Measurements from ENCODE around the gene IL34. TPM values are rescaled to one million over a fixed set of nuclear protein-coding genes. Genes with fewer than 3 reads are reported as not detected.

Gene IL34
- total and polyA plus RNA-seq, 2 of the 8 experiments (the other 6 are each of a cell fraction or from before 2014, with no cell fraction given), result 4.6 to 5.6 TPM

- TF ChIP-seq CHD7 (IDR thresholded peaks at IDR 0.05; ENCODE audit: insufficient replicate concordance, low read length), result no peak
Observed at GRCh38 chr16:70644763-70645597, 1.4 kb upstream of the IL34 start (continued).

Measured in H1 (cell line).